Uterus (tissue), 2 donors: ENCODE data around the gene PDE1C.

ENCODE experiments used
- CTCF ChIP-seq, 4 experiments: fragments of 200-600 bp in 2 of 4; fragments of 450-650 bp in 2 of 4; sonication (generic) in 2 of 4; IDR thresholded peaks; one replicate each; pipeline ENCODE4 v1.5.1; 2016 to 2019; ENCODE audit warnings: antibody characterized with exemption in 4 of 4, mild to moderate bottlenecking in 2 of 4, moderate library complexity in 1 of 4
- POLR2A ChIP-seq, 2 donors: fragments of 450-650 bp; IDR thresholded peaks; one replicate each; pipeline ENCODE4 v1.6.1; 2016; ENCODE audit warnings: antibody characterized with exemption in 2 of 2, mild to moderate bottlenecking in 1 of 2, moderate library complexity in 1 of 2

- TF ChIP-seq POLR2A (IDR thresholded peaks at IDR 0.05) (no peak), CTCF (IDR thresholded peaks at IDR 0.05) (no peak)
These were observed 213.0 kb downstream of the PDE1C start for GRCh38 chr7:31857172-31857571.
